HG02798 (cell line): ENCODE data around the gene PPDPF.

Experiments used
- ATAC-seq: cut with Tn5 transposase; IDR thresholded peaks from one replicate; pipeline ENCODE4 v1.9.1; 2021; ENCODE audit warnings: mild to moderate bottlenecking; ENCODE audit not compliant: unreplicated experiment, poor library complexity

PPDPF gene

DNA sequence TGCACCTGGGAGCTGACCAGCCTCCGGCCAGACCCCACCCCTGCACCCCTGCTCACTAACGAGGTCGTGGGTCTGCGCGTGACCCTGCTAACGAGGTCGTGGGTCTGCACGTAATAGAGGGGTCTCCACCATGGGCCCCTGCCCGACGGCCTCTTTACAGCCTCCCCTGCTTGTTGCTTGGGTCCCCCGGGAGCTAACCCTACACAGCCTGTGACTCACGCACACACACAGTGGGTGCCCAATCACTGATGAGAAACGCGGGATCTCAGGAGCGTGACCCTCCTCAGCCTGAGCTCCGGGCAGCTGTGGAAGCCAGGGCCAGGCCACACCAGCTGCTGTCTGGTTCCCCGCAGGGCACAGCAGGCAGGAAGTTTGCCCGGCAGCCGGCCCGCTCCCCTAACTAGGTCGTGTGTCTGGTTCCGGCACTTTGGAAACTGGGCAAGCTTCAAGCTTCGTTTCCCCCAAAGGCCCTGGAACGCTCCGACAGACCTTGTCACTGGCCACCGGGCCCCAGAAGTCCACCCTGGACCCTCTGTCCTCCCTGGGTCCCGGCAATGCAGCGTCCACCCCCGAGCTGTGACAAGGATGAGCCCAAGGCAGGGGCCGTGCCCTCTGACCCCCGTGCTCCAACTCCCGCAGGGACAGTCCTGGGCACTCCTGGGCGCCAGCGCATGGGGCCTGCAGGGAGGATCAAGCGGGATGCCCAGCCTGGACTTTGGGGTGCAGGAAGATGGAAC lies 15.8 kb downstream of the PPDPF start:
- no peak for ATAC-seq

DNA sequence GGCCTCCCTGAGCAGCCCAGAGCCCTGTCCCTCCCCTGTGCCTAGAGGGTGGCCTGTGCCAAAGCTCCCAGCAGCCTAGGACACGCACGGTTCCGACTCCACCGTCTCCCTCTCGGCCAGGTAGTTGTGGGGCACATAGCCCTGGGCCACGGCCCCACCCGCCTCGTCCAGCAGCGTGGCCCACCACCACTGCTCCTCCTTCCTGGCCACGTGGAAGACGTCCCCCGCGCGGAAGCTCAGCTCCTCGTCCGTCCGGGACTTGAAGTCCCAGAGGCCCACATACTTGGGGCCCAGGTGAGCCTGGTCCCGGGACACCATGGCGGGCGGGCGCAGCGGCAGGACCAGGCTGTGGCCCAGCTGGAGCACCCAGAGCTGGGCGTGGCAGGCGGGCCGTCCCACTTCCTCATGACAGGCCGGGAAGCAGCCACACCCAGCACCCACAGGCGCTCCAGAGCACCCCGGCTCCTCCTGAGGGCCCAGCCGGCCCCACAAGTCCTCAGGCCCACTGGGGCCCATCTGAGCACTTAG lies 16.5 kb downstream of the PPDPF start, which contains the start of gene PTK6:
Gene PTK6 (minus strand): TSS at position 380 of the 528 bp plus-strand sequence. CDS start 62 bp downstream, at position 318.
- ATAC-seq = peak; percentile 13

DNA sequence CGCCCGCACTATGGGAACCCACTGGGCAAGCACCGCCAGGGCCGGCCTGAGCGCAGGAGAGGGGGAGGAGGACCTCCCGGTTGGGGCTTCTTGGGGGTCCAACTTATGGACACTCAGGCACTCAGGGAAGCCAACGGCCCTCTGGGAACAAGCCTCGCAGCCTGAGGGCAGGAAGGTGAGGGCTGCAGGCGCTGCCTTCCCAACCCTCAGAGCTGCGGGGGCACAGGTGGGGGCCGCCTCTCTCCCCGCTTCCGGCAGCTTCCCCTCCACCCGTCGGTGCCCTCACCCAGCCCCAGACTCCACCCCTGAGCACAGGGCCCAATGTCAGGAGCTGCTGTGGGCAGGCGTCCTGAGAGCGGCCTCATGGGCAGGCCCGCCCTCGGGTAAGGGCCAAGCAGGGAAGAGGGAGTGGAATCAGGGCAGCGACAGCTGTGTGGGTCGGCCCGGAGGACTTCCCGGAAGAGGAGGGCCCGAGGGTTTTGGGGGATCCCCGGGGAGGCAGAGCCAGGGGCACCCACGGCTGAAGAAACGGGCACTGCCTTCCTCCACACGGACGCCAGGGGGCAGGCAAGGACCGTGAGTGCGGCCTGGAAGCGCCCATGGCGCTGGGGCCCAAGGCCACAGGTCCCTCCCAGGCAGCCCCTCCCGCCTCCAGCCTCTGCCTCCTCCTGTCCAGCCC lies 17.1 kb downstream of the PPDPF start:
- ATAC-seq = peak; percentile 87

DNA sequence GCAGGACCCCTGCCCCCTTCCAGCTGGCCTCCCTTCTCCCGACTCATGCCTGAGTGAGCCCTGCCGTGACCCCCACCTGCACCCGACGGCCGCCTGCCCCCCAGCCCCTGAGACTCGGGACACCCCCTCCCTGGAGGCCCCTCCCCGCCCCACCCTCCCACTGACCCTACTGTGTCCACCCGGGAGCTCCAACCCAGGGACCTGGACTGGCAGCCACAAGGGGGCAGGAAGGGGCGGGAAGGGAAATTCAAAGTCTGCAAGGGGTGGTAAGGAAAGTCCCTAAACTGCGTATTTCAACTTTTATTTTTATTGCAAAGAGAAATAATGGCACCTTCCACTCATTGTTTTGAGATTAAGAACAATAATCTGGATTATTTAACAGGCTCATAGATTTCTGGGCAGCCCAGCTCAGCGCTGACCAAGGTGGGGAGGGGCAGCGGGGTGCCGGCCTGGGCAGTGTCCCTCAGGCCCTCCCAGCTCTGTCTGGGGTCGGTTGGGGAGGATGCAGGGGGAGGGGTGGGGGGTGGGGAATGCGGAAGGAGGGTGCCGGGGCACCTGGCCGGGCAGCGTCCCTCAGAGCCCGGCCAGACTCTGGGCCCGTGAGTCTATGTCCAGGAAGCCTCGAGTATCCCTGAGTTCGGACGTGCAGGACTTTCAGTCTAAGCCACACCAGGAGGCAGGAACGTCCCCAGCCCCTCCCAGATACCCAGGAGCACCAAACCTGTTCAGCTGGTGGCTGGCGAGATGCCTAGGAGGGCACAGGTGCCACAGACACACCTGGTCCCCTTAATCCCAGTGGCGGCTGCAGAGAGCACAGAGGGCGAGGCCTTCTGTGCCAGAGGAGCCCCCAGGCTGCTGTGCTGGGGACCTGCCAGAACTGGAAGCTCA lies 17.9 kb downstream of the PPDPF start:
- no peak for ATAC-seq

DNA sequence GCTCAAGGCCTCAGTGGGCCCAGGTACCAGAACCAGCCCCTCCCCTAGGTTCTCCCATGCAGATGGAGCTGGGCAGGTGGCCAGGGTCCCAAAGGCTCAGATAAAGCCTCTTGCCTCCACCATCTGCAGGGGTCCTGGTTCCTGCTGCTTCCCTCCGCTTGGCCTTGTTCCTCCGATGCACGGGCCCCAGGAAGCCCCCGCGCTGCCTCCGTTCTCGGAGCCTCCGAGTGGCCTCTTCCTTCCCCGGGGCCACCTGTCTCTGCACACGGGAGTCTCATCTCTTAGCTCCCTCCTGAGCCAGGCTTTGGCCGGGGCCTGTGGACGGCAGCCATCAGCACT lies 18.5 kb downstream of the PPDPF start:
- ATAC-seq = no peak

DNA sequence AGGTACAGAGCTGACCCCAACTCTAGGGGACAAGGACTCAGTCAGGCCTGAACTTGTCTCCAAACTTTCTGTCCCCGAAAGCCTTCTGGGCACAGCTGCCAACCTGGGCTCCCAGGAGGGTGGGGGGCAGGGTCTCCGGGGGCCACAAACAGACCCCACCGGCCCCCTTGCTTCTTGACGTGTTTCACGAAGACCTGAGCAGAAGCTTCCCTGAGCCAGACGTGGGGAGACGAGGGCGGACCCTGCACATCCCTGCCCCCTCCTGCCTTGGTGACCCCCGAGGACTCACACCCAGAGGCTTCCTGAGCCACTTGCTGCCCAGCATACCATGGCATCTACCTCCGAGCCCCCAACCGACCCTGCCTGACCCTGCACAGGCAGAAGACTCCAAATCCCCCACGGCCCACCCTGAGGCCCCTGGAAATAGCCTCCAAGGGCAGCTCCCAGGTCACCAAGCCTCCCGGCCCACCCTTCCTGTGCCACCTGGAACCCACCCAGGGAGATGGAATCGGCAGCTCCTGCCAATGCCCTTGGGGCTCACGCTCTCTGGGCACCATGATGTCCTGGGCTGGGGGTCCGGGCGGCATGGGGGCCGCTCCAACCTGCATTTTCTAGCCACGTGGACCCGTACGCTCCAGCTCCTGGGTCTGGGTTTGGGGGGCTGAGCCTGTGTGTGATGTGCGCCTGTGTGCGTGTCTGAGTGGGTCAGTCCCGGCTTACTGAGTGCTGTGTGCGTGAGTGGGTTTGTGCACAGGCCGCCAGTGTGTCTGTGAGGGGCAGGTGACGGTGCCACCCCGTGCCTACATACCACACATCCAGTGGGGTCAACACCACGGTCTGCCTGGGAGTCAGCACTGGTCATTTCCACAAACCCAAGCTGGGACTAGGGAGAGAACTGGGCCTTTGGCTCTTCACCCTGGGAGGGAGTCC lies 19.1 kb downstream of the PPDPF start:
- no peak for ATAC-seq

DNA sequence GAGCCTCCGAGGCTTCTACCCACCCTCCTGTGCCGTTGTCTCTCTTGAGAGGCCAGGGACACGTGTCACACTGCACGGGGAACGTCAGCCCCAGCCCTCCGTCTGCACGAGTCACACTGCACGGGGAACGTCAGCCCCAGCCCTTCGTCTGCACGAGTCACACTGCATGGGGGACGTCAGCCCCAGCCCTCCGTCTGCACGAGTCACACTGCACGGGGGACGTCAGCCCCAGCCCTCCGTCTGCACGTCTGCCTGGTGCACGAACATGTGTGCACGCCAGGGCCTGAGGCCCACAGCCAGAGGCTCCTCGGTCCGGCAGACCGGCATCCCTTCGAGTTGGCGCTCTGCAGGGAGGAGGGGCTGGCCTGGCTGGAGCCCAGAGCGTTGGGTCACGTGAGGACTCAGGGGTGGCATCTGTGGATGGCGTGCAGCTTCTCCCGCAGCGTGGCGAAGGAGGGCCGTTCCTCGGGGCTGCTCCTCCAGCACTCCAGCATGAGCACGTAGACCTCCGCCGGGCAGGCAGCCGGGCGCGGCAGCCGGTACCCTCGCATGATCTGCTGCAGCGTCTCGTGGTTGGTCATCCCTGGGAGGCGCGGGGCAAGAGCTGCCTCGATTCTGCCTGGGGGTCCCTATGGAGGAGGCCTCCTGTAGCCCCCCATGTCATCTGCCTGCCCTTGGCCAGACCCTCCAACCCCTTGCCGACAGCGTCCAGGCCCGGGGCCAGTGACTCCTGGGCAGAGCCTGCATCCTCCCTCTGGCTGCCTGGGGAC lies 20.0 kb downstream of the PPDPF start:
- ATAC-seq = no peak

DNA sequence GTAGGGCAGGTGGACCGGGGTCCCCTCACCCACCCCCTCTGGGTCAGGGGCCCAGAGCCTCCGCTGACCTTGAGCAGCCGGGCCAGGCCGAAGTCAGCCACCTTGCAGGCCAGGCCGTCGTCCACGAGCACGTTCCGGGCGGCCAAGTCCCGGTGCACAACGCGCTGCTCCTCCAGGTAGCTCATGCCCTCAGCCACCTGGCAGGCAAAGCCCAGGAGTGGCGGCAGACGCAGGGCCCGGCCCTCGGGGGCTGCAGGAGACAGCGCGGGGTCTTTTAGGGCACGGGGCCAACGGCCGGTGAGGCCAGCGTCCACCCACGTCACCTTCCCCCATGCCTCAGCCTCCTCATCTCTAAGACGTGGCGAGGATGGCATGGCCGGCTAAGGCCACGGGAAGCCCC lies 20.8 kb downstream of the PPDPF start:
- ATAC-seq = no peak

DNA sequence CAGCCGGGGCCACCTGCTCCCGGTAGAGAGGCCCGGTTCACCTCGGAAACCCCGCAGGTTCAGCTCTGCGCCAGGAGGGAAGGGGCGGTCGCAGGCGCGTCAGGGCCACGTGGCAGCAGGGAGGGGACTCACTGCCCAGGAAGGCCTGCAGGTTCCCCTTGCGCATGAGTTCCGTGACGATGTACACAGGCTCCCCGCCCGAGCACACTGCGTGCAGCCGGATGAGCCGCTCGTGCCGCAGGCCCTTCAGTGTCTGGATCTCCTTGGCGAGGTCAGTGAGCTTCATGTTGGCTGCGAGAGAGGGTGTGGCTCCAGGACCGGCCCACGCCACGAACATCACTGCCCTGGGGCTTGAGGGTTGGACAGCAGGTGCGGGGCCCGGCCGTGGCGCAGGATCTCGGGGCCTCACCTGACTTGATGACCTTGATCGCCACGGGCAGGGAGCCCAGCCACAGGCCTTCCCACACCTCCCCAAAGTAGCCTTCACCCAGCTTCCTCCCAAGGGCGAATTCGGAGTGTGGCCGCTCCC lies 21.5 kb downstream of the PPDPF start:
- ATAC-seq = no peak

DNA sequence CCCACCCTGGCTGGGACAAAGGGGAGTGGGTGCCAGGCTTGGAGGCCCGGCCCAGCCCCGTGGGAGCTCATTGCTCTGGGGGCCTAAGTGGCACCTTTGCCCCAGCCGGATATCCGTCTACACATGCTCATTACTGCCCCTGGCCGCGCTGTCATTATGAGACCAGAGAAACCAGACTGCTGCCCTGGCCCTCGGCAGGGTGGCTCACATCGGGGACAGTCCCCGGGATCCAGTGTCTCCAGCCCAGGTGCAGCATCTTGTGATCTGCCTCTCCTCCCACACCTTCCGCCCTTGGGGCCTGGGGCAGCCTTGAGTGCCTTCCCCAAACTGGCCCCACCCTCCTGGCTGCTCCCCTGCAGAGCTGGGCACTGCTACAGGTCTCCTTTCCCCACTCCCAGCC lies 22.1 kb downstream of the PPDPF start:
- no peak for ATAC-seq

DNA sequence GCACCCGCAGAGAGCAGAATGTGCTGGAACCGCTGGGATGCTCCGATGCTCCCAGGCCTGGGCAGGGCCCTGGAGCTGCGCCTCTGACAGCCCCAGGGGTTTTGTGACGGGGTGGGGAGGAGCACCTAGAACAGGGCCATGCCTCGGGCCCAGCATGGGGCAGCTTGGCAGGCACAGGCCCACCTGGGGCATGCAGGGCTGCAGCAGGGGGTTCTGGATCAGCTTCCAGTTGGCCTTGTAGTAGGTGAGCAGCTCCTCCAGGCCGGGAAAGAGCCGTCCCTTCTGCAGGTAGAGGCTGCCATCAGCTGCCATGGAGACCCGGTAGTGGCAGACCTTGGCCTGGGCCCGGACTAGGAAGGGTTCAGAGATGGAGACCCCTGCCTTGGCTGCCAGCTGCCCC lies 22.6 kb downstream of the PPDPF start:
- no peak for ATAC-seq

DNA sequence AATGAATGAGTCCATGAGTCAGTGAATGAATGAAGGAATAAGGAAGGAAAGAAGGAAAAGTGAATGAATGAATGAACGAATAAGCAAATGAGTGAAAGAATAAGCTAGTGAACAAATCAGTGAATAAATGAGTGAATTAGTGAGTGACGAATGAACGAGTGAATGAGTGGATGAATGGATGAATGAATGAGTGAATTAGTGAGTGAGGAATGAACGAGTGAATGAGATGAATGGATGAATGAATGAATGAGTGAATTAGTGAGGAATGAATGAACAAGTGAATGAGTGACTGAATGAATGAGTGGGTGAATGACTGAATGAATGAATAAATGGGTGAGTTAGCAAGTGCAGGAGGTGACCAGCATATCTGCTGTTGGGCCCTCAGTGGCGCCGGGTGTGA lies 23.2 kb downstream of the PPDPF start:
- ATAC-seq = no peak

DNA sequence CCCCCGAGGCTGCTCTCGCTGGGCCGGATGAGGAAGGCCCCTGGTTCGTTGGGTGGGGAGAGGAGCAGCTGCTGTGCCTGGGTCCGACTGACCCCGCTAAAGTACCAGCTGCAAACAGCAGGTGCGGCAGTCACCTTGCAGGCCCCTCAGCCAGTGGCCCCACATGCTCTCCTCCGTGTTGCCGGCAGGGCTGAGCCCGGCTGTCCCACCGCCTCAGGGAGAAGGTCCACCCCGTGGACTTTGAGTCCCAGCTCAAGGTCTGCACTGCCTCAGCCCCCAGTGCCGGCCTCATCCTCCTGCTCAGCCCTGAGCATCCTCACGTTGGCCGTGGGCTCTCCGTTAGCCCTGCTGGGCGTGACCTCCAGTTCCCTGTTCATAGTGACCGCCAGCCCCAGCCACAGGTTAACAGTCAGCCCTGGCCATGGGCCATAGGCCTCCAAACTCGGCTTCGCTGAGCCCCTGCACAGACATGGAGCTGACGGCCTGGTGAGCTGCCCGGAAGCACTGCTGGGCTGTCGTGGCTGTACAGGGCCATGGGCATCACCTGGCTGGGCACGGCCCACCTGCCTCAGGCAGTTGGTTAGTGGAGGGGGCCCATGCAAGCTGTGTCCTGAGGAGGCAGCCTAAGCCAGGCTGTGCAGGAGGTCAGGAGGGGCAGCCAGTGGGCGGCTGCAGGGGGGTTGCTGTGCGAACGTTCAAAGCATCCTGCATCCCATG lies 23.8 kb downstream of the PPDPF start:
- ATAC-seq = no peak

DNA sequence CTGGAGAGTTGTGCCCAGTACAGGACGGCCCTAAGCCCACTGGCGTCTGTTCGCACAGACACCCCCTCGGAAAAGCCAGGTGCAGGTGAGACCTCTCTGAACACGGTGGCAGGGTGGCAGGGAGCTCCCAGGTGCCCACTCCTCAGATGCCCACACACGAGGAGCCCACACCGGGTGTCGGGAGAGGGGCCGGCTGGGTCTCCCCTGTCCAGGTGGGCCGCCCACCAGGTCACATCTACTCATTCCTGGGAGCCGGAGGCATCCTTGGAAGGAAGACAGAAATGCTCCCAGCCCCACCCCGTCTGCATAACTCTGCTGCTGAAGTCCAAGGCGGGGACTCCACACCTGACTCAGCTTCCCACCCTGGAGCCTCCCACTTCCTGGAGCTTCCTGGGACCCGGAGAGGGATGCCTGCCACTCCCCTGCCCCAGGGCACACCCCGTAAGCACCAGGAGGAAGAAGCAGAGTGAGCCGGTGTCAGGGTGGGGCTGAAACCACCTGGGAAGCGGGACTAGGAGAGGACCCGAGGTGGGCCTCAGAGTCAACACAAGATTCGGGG lies 24.5 kb downstream of the PPDPF start:
- no peak for ATAC-seq

DNA sequence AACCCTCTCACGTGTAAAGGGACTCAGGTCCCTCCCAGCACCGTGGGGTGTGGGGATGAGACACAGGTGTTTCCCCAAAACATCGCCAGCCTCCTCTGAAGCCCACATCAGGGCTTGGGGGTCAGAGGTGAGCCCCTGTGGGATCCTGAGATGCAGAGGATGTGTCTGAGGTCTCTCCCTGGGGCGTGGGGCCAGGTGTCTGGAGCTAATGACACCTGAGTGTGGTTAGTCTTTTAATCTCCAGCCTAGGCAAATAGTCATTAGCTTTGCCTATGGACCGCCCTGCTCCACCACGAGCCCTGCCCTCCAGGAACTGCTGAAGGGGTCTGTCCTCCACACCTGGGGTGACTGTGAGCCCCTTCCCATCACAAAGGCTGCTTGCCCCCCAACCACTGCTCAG lies 25.2 kb downstream of the PPDPF start:
- ATAC-seq = no peak

DNA sequence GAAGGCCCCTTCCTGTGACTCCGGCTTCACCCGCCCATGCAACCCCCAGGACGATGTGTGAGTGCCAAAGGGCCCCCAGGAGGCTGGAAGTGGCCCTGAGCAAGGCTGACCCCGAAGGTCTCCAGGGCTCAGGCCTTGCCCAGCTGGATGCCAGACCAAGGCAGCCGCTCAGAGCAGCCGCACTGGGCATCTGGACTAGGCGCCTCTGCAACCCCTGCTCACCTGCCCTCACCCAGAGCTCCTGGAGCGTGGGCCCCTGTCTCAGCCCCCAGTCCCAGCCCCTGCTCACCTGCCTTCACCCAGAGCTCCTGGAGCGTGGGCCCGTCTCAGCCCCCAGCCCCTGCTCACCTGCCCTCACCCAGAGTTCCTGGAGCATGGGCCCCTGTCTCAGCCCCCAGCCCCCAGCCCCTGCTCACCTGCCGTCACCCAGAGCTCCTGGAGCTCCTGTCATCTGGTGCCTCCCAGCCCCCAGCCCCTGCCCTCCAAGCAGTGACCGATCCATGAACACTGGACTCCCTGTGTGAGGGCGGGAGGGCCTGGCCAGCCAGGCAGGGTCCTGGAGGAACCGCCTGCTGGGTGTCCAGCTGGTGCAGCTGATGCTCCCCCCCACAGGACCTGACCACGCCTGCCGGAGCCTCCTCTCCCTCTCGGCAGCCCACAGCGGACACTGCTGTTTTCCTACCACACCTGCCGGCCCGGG lies 25.8 kb downstream of the PPDPF start:
- ATAC-seq = no peak

DNA sequence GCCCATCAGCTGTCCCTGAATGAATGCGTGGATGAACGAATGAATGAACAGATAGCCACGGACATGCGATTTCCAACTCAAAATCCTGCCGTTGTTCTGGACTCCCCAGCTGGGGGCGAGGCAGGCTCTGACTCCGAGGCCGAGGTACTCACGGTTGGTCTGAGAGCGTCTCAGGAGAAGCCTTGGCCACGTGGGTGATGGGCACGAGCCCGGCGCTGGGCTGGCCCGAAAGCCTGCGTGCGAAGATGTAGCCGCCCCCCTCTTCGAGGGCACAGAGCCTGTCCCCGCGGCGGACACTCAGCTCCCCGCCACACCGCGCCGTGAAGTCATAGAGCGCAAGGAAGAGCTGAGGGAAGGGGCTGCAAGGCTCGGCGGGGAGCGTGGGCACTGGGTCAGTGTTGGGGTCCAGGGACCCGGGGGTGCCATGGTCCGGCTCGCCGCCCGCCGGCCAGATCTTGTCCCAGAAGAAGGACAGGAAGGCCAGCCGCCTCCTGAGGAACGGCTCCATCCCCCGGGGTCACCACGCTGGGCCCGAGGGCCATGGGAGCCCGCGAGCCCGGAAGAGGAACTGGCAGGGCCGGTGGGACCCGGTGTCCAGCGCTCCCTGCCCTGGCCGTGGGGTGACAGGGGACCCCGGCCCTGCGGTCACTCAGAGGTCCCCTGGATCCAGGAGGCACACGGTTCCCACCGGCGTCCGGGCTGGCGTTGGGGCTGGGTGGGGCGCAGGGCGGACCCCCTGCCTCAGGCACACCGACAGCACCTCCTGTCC lies 26.6 kb downstream of the PPDPF start:
- no peak for ATAC-seq
